GM21737 (cell line): ENCODE results near the gene SDC3.

Experiments
- ATAC-seq: cut with Tn5 transposase; IDR thresholded peaks from one replicate; pipeline ENCODE4 v1.9.1; 2021; ENCODE audit warnings: mild to moderate bottlenecking, moderate library complexity; ENCODE audit not compliant: unreplicated experiment

Gene SDC3

DNA sequence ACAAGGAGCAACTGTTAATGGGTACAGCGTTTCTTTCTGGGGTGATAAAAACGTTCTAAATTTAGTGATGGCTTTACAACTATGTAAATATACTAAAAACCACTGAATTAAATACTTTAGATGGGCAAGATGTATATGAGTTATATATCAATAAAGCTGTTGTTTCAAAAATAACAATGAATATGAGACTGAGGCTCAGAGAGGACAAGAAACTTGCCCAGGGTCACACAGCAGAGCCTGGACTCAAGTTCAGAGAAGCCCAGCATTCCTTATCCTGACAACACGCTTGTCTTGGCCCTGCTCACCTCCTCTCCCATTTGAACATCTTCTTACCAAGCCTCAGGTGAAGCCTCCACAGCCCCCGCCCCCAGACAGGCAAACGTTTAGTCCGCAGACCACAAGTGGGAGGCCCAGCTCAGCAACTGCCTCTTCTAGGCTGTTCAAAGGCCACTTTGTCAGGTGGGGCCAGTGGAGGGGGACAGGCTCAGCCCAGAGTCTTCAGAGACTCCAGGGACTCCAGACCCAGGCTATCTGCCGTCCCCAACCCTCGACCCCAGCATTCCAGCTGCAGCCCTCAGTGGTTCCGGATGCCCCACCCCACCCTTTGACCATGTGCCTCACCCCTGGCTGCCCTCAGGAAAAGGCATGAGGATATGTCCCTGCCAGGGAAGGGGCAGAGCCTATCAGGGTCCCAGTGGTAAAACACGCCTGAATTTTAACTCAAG, 17.9 kb downstream of the SDC3 start:
- ATAC-seq: no peak

DNA sequence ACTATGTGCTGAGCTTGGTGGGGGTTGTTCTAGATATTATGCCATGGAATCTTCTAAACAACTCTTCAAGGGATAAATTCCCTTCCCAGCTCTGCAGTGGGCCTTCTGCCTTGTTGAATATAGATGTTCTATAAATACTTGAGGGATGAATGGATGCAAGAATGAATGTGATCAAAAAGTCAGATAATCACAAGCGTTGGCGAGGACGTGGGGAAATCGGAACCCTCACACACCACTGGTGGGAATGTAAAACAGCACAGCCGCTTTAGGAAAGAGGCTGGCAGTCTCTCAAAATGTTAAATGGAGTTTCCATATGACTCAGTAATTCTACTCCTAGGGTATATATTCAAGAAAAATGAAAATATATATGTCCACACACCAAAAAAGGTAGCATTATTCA, 19.0 kb downstream of the SDC3 start:
- no peak for ATAC-seq

DNA sequence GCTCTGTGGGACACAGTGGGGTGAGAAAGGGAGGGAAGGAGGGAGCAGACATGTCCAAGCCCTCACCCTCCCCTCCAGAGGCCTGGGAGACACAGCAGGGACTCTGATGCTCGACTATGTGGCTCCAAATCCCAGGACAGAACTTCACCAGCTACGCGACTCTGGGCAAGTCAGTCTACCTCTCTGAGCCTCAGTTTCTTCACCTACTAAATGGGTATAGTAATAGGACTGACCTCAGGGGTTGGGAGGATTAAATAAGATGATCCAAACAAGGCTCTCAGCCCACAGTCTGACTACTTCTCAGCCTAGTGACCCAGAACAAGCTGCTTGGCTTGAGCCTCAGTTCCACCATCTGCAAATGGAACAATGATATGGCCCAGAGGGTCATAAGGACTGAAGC, 19.6 kb downstream of the SDC3 start:
- ATAC-seq: no peak

DNA sequence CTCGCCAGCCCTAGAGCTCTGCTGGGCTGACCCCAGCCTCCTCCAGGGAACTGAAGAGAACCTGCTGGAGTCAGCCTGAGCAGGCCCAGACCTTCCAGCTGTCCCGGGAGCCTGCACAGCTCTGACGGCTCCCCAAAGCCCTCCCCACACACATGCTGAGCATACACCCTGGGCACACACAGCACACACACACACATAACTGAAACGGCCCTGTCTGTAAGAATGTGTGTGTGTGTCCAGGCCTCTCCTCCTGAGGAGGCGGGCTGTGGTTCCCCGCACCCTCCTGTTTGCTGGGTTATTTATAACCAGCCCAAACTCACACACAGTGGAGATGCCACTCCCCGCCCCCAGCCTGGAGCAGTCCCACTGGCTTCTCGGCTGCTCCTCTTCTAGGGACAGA, 20.2 kb downstream of the SDC3 start:
- ATAC-seq: no peak

DNA sequence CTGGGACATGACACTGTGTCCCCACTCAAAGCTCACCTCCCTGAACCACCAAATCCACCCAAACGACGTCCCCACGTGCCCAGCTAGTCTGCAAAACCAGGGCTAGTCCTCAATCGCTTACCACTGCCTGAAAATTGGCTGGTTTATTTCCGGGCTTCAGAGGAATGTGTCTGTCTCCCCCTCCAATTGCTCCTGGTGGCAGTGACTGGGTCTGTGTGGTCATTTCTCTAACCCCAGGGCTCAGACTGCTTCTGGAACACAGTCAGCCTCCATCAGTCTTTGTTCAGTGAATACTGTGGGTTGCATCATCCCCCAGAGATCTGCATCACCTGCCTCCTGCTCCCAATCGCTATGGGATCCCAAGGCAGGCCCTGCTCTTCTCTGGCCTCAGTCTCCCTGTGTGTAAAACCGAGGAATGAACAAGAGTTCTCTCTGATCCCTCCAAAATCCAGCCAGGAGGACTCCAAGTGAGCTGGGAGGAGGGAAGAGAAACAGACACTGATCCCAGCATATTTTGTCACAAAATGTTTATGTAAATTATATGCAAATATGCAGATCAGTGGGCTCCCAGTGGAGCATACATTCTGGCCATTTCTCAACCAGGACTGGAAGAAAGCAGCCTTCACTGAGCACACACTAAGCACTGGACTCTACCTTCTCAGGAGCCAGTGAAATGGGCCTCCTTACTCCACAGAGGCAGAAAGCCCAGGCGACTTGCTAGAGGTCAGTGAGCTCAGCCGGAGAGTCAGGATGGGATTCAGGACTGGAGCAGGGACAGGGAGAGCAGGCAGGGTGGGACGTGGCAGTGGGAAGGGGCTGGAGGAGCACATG, 20.9 kb downstream of the SDC3 start:
- no peak for ATAC-seq

DNA sequence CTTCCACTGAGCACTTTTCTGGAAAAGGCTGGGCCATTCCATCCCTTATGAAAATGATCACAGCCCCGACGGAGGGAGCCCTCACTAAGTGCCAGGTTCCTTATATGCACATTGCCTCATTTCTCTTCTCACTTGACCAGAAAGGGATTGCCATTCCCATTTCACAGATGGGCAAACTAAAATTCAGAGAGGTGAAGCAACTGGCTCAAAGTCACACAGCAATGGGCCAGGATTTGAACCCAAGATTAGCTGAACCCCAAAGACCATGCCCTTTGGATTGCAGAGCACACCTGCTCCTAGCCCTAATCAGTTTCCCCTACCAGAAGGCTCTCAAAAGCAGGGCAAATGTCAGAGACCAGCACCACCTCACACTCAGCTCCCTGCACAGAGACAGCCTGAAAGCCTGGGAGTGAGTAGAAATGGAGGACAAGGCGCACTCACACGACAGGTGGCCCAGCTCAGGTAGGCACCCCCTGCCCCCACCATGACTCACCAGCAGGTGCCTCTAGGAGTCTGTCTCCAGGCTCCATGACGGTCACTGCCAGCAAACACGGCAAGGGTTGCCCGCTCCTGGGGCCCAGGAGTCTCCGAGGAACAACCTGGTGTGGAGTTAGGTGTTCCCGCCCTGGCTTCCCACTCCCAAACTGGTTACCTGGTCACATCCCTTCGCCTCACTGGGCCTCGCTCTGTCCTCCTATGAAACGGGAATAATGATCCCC, 21.7 kb downstream of the SDC3 start:
- no peak for ATAC-seq

DNA sequence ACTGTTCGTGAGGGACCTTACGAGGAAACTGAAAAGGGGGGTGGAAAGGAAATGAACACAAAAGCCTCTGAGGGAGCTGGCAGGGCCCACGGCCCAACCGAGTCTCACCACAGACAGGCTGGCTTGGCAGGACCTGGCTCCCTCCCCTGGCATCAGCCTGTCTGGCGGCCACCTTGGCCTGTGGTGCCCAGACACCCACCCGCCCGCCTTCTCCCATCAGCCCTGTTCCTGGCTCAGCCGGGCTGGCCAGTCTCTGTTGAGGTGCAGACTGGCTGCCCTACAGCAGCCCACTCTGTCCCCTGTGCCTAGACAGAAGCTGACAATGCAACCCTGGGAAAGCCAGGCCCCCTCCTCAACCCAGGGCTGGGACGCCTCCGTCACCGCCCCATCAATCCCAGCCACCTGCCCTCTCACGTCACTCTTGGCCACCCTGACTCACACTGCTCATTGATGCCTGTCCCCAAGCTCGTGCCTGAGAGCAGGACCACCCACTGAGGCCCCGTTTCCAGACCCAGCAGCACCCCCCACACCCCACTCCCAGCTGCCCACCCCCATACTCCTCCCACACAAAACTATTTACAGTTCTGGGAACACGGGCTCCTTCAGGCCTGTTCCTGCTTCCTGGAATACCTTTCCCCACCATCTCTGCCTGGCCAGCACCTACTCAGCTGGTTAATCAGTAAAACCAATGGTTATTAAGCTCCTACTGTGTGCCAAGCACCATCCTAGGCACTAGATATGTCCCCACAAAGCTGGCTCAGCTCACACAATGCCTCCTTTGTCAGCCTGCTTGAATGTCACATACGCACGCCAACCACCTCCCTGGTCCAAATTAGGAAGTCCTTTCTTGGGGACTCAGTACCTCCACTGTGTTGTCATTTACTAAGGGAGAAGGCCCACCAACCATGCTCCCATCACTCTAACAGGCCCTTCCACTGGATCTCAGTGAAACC, 22.7 kb downstream of the SDC3 start:
- ATAC-seq: no peak

DNA sequence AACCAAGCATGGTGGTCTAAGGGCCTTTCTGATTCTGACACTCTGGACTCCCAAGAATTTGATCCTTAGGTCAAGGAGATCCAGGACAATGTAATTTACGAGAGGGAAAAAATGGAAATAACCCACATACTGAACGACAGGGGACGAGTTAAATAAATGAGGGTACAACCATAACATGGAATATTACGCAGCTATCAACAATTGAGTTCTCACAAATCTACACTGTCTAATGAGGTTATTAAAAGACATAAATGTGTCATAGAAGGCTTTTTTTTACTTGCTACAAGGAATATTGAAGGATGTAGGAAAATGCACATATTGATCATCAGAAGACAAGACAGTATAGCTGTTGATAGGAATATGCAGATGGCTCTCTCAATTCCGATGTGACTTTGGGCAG, 23.8 kb downstream of the SDC3 start:
- ATAC-seq: no peak

DNA sequence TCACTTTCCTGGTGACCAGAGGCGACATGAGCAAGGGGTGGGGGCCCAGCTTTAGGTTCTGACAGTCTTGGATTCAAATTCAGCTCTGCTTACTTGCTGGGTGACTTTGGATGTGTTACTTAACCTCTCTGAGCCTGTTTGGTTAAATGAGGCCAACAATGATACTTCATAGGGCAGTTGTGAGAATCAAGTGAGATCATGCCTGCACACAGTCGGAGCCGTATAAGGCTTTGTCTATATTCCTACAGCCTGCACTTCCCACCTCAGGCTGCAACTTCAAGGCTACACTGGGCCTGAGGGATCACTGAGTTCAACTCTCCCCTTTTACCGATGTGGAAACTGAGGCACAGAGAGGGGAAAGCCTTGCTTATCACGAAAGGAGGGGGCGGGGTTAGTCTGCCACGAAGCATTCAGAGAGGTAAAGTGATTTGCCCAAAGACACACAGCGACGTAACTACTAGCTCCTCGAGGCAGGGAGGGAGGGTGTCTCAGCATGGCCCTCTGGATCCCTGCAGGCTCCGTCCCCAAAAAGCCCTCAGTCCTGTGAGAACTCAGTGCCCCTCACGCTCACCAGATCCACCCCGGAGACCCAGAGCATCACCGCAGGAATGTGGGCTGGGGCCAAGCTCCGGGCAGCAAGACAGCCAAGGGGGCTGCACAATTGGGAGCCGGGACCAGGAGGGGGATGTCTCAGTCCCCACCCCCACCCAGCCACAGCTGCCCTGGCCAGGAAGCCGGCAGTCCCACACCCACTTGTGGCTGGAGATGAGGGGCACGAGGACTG, 25.0 kb downstream of the SDC3 start:
- no peak for ATAC-seq

DNA sequence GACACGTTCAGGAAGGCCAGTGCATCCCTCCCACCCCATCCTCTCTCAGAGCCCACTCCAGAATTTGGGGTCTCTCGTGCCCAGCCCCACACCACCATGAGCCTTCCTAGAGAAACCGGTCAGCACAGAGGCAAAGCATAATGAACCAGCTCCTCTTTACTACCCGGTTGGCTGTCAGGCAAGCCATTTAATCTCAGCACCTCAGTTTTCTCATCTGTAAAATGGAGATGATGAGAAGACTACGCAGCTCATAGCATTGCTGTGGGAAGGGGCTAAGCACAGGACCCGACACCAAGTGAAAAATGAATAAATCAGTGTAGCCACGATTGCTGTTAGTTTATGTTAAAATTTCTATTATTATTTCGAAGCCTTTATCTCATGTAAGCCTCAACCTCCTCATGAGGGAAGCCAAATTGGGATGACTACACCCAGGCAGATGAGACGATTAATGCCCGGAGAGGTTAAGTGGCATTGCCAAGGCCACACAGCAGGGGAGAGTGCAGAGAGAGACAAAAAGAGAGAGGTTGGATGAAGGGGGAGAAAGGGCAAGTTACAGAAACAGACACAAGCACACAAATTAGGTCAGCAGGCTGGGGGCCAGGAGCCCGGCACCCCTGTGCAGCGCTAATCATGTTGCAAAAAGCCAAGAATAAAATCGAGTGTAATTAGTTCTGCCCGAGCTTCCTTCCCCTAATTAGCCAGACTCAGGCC, 25.7 kb downstream of the SDC3 start:
- ATAC-seq: no peak

DNA sequence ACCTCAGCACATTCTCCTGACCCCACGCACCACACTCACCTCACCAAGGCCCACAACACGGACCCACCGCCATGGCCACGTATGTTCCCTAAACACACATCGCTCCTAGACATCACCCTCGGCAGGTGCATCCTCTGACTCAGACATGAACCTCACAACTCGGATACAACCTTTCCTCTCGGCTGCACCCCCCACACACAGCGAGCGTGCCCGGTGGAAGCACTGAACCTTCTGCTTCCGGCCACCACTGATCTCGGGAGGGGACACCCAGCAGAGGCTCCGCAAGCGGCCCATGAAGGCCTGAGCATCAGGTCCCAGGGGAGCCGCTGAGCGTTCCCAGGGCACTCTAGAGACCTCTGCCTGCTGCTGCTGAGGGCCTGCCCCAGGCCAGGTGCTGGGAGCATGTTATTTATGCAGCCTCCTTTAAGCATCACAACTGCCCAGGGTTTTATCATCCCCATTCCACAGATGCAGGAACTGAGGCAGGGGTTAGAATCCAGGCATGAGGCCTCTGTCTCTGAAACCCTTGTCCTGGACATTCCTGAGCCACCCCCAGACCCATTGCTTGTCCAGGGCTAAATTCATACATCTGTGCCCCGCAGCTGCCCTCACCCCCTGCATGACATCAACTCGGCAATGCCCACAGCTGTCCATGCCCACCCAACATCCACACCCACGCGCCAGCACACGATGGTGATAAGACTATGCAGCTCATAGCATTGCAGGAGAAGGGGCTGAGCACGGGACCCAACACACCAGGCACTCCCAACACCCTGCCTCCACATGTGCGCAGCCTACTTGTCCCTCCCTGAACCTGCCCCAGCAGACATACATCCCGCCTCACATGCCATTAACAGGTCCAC, 27.0 kb downstream of the SDC3 start:
- ATAC-seq: peak; percentile 78

DNA sequence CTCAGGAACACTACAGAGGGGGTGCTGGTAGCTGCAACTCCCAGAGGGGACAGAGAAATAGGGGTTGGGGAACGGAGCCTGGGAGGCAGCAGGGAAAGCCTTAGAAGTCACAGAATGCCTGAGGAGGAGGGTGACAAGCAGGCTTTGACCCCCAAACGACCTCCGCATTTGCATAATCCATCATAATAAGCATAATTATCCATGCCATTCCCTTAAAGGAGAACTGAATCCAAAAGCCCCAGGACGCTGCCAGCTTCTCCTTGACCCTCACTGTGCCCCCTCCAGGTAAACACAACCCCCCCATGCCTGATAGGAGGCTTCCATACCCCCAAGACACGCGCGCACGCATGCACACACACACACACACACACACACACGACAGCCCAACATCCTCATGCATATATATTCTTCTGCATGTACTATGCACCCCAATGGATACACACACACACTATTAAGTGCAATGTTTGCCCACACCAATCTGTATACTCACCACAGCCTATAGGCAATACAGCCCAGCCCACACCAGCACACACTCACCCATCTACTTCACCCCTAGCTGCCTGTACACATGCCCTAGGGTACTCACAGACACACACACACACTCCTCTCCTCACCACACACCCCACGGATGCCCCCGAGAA, 27.8 kb downstream of the SDC3 start:
- ATAC-seq: no peak

DNA sequence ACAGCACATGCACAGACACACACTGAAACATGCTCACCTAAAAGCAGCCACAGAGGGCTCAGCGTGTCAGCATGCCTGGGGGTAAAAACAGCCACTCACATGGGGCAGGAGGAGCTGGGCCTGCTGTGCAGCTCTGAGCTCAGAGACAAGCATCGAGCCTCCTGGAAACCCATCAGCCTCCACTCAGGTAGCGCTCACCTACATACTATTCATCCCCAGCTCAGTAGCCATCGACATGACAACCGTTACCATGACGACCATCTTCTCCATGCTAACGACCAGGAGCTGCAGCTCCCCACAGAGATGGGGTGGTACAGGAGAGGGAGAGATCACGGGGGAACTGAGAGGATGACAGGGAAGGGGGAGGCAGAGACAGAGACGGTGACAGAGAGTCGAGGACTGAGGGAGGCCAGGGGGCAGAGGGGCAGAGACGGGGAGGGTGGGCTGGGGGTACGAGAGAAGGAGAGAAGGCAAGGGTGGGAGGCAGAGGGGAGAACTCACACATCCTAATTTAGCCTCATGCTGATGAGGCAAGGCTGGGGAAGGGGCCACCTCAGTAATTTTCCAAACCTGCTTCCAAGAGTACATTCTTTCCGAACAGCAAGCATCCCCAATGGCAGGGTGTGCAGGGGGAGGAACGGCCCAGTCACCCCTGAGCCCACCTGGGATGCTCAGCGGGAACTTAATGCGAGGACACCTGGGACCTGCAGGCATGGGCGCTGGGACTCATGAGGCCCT, 28.4 kb downstream of the SDC3 start:
- ATAC-seq: no peak

DNA sequence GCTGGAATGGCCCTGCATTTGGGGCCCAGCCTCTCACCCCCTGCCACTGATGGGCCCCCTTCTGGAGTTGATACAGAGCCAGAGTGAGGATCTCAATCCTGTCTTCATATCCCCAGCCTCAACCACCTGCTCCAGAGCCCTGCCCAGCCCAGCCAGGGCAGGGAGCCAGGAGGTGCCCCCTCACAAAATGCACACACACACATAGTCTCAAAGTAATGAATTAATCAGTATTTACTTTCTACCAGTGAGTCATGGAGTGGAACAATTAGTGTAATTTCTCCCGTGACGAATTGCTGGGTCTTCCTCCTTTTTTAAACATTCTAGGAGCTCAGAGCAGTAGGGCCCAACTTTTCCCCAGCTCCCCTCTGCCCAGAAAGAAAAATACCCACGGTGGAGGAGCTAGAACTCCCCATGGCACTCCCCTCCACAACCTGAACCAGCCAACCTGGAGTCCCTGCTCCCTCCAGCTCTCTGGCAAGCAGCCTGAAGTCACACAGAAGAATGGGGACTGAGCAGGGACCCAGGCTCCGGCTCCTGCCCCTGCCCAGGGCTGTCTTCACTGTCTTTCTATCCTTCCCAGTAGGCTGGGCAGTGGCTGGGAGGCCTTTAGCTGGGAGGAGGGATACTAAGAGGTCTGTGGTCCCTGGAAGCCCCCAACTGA, 29.3 kb downstream of the SDC3 start:
- ATAC-seq: no peak

DNA sequence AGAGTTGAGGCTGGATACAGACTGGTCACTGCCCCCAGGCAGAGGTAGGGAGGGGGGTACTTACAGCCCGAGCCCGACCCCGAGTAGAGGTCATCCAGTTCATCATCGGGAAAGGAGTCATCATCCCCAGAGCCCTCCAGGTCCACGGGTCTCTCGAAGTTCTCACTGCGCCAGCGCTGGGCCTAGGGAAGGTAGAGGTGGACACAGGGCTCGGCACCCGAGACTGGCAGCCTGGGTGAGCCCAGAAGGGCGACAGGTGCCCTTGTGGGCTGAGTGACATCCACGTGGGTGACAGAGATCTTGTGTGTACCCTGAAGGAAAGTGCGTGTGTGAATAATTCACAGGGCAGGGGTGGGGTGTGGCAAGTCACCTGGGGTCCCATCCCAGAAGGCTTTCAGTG, 30.0 kb downstream of the SDC3 start:
- no peak for ATAC-seq

DNA sequence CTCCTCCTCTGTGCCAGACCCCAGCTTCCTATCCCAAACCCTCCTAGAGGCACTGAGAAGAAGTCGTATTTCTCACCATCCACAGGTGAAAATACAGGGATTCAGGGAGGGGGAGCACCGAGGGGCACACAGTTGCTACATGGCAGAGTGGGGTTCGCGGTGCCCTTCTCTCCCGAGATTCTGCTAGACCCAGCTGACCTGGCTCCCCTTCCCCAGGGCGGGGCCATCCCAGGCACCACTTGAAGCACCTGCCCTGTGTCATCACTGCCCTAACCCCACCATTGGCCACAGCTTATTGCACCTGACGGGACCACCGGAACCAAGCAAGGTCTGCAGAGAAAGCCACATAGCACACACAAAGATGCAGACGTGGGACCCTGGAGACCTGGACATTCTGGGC, 30.5 kb downstream of the SDC3 start:
- no peak for ATAC-seq
